Endothelial cell of umbilical vein (primary cell): ENCODE measurements around the gene SLC5A2. TPM values are rescaled to one million over a fixed set of nuclear protein-coding genes. Genes with fewer than 3 reads are reported as not detected.

ENCODE experiments used
- BruUV-seq: library from RNA; stranded (reverse); fragments of 400-500 nt; replicated peaks from 2 replicates; lab custom pipeline; 2021; lab: Mats Ljungman, UMichigan
- CTCF ChIA-PET: fragments of 300-600, 350-600 bp; sonication (Branson Sonifier 250); formaldehyde crosslinking; loops from one replicate; lab custom pipeline; 2021; ENCODE audit warnings: antibody characterized with exemption, inconsistent platforms; lab: Charles Lee
- POLR2A ChIA-PET: fragments of 300-600, 350-600 bp; sonication (Branson Sonifier 250); formaldehyde crosslinking; loops from one replicate; lab custom pipeline; 2021; ENCODE audit warnings: antibody characterized with exemption, inconsistent platforms; lab: Charles Lee
- DNase-seq: peaks from one replicate; pipeline ENCODE4 v3.0.0-alpha.2; 2011; ENCODE audit warnings: low read depth, low spot score
- FAIRE-seq: peaks from 2 replicates; lab custom pipeline; 2011; peaks lifted over from hg19 to GRCh38; lab: Jason Lieb, UNC
- H2AFZ ChIP-seq: 2 replicates; pipeline ENCODE4 v1.6.0; 2012; ENCODE audit warnings: low read depth, low read length, control low read depth, inconsistent platforms
- H3K27ac ChIP-seq: 2 replicates; pipeline ENCODE4 v1.5.1; 2011; ENCODE audit warnings: low read depth, mild to moderate bottlenecking, control low read depth, low read length, moderate library complexity; ENCODE audit not compliant: insufficient read depth
- H3K27me3 ChIP-seq, 2 experiments: 2 replicates each; pipeline versions ENCODE4 v1.6.0 to v1.6.1; 2011; ENCODE audit warnings: low read length in 2 of 2, mixed read lengths in 1 of 2; ENCODE audit not compliant: control insufficient read depth in 2 of 2, insufficient read depth in 2 of 2
- H3K36me3 ChIP-seq, 2 experiments: 2 replicates in 1 of 2; 3 replicates in 1 of 2; pipeline ENCODE4 v1.5.1; 2011; ENCODE audit warnings: low read length in 2 of 2, mild to moderate bottlenecking in 1 of 2, moderate library complexity in 1 of 2; ENCODE audit not compliant: control insufficient read depth in 2 of 2, insufficient read depth in 2 of 2; ENCODE audit errors: extremely low read depth in 1 of 2
- H3K4me1 ChIP-seq: 3 replicates; pipeline ENCODE4 v1.5.1; 2011; ENCODE audit warnings: mild to moderate bottlenecking, low read length; ENCODE audit not compliant: control insufficient read depth, insufficient read depth; ENCODE audit errors: extremely low read depth
- H3K4me2 ChIP-seq: 2 replicates; pipeline ENCODE4 v1.6.1; 2011; ENCODE audit warnings: low read length, control low read depth, mixed read lengths; ENCODE audit not compliant: insufficient read depth
- H3K4me3 ChIP-seq, 3 experiments: fragments of 200-600 bp in 1 of 3; sonication (generic), shearing (Covaris generic) in 1 of 3; replicated peaks in 1 of 3; 2 replicates each; pipeline ENCODE4 v1.5.1; 2011 to 2016; ENCODE audit warnings: control low read depth in 3 of 3, low read length in 3 of 3, mild to moderate bottlenecking in 2 of 3, inconsistent platforms in 1 of 3, low read depth in 1 of 3, moderate library complexity in 1 of 3; ENCODE audit not compliant: insufficient read depth in 1 of 3
- H3K79me2 ChIP-seq: 2 replicates; pipeline ENCODE4 v1.6.0; 2012; ENCODE audit warnings: low read length, inconsistent platforms; ENCODE audit not compliant: control insufficient read depth, insufficient read depth
- H3K9ac ChIP-seq: replicated peaks from 2 replicates; pipeline ENCODE3; 2011; ENCODE audit warnings: low read length, control low read depth; ENCODE audit not compliant: insufficient read depth; ENCODE audit errors: extremely low read depth
- H3K9me1 ChIP-seq: replicated peaks from 3 replicates; pipeline ENCODE4 v1.6.0; 2011; ENCODE audit warnings: mild to moderate bottlenecking, low read length; ENCODE audit not compliant: control insufficient read depth, insufficient read depth; ENCODE audit errors: extremely low read depth
- H3K9me3 ChIP-seq: replicated peaks from 2 replicates; pipeline ENCODE4 v1.5.1; 2012; ENCODE audit warnings: low read length, inconsistent platforms; ENCODE audit not compliant: control insufficient read depth, insufficient read depth
- H4K20me1 ChIP-seq: replicated peaks from 2 replicates; pipeline ENCODE3; 2011; ENCODE audit warnings: mild to moderate bottlenecking, low read length; ENCODE audit not compliant: control insufficient read depth, insufficient read depth; ENCODE audit errors: extremely low read depth
- EZH2 ChIP-seq: IDR thresholded peaks from 2 replicates; pipeline ENCODE4 v1.6.1; 2012; ENCODE audit warnings: borderline replicate concordance, low read depth, mild to moderate bottlenecking, moderate library complexity, low read length, inconsistent platforms; ENCODE audit not compliant: severe bottlenecking
- FOS ChIP-seq: IDR thresholded peaks from 2 replicates; pipeline ENCODE4 v1.6.1; 2011; ENCODE audit warnings: mild to moderate bottlenecking, low read length, moderate library complexity, borderline replicate concordance; ENCODE audit not compliant: insufficient read depth
- GATA2 ChIP-seq: IDR thresholded peaks from 2 replicates; pipeline ENCODE4 v1.7.0; 2011; ENCODE audit warnings: low read depth, mild to moderate bottlenecking, moderate library complexity, mixed read lengths, low read length; ENCODE audit not compliant: insufficient read length, insufficient read depth
- JUN ChIP-seq: IDR thresholded peaks from 2 replicates; pipeline ENCODE4 v1.6.1; 2011; ENCODE audit warnings: borderline replicate concordance, low read depth; ENCODE audit not compliant: insufficient read length, insufficient read depth
- MYC ChIP-seq: IDR thresholded peaks from one replicate; pipeline ENCODE4 v1.6.1; 2011; ENCODE audit warnings: mild to moderate bottlenecking, low read depth, low read length
- POLR2A ChIP-seq: IDR thresholded peaks from 2 replicates; pipeline ENCODE4 v1.6.1; 2012; ENCODE audit warnings: low read depth, mild to moderate bottlenecking, control low read depth, low read length
- POLR2AphosphoS5 ChIP-seq: IDR thresholded peaks from 2 replicates; pipeline ENCODE4 v1.6.1; 2012; ENCODE audit warnings: low read depth, mild to moderate bottlenecking, control low read depth, low read length, moderate library complexity; ENCODE audit not compliant: insufficient read depth
- dilution Hi-C: fragments of 300-500 bp; cut with MboI; formaldehyde crosslinking; loops from one replicate; pipeline ENCODE4 v1.15.0; 2019; ENCODE audit warnings: low sequenced_read_pairs; ENCODE audit not compliant: extremely low pct_ligation_motif_present
- intact Hi-C: fragments of 100-400 bp; cut with micrococcal nuclease; formaldehyde crosslinking; loops from one replicate; pipeline ENCODE4 v1.10.0; 2022
- polyA plus RNA-seq, 4 experiments: library from polyadenylated mRNA; depleted of rRNA in 3 of 4; stranded (reverse) in 3 of 4; unstranded in 1 of 4; fragments of >200 nt; gene quantifications; 2 replicates each; pipeline versions ENCODE4 v1.2.1 to v1.2.3, GENCODE V29; 2011 to 2012; ENCODE audit warnings: missing spikeins in 1 of 4
- total RNA-seq: library from RNA; stranded (reverse); gene quantifications from 2 replicates; pipeline ENCODE4 v1.2.3, GENCODE V29; 2021
- TF ChIP-seq, protein P1 (sequence below): IDR thresholded peaks from 2 replicates; pipeline ENCODE4 v1.6.1; 2011; ENCODE audit not compliant: insufficient read depth, insufficient read length
- TF ChIP-seq, protein P2 (sequence below), 2 donors: IDR thresholded peaks; 1 replicate in 1 of 2; 2 replicates in 1 of 2; pipeline ENCODE4 v1.5.1; 2011; ENCODE audit warnings: low read length in 2 of 2, mild to moderate bottlenecking in 2 of 2, moderate library complexity in 2 of 2, control low read depth in 1 of 2, inconsistent platforms in 1 of 2, low read depth in 1 of 2; ENCODE audit not compliant: insufficient read depth in 1 of 2; ENCODE audit errors: extremely low read depth in 1 of 2

SLC5A2 gene
- total and polyA plus RNA-seq, 2 donors (not counting 3 experiments of a cell fraction or from before 2014, with no cell fraction given), result 0.03 TPM; not detected in 1

DNA sequence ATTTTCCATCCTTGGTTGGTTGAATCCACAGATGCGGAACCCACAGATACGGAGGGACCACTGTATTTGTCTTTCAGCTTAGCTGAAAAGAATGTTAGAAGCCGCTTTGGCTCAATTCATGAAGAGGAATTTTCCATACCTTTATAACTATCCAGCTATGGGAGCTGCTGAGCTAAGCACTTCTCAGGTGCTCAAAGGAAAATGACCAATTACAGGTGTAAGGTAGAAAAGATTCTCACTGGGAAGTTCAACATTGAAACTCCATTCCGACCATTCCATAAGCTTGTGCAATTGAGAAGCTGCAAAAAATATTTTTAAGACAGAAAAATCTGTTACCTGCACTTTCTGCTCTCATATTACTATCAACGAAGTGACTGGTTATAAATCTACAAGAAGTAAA, 47.5 kb downstream of the SLC5A2 start:
- ChIA-PET POLR2A (no interaction called here), CTCF (no interaction called here)
- no peak for FAIRE-seq
- Histone ChIP-seq H3K36me3 (no peaks in the 10 kb centered on the region), H3K4me3 (no peak overlapping the region), H4K20me1 (no peaks in the 10 kb centered on the region), H3K9ac (no peak overlapping the region), H3K4me1 (no peaks in the 10 kb centered on the region), H3K27me3 (peaks cover 23 to 28% of the 10 kb centered on the region in 2 experiments), H2AFZ (no peak overlapping the region), H3K4me2 (no peak overlapping the region), H3K79me2 (no peaks in the 10 kb centered on the region), H3K9me3 (no peaks in the 10 kb centered on the region), H3K27ac (no peak overlapping the region), H3K9me1 (no peaks in the 10 kb centered on the region)
- no peak for DNase-seq
- dilution Hi-C loops (no loop called here), intact Hi-C loops (no loop called here)
- BruUV-seq, result no TSS peak
- TF ChIP-seq JUN (no peak), GATA2 (no peak), MYC (no peak), FOS (no peak), POLR2A (no peak), POLR2AphosphoS5 (no peak), EZH2 (no peak)
- TF ChIP-seq, protein P1, sequence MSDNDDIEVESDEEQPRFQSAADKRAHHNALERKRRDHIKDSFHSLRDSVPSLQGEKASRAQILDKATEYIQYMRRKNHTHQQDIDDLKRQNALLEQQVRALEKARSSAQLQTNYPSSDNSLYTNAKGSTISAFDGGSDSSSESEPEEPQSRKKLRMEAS, result no peak
- TF ChIP-seq, protein P2, sequence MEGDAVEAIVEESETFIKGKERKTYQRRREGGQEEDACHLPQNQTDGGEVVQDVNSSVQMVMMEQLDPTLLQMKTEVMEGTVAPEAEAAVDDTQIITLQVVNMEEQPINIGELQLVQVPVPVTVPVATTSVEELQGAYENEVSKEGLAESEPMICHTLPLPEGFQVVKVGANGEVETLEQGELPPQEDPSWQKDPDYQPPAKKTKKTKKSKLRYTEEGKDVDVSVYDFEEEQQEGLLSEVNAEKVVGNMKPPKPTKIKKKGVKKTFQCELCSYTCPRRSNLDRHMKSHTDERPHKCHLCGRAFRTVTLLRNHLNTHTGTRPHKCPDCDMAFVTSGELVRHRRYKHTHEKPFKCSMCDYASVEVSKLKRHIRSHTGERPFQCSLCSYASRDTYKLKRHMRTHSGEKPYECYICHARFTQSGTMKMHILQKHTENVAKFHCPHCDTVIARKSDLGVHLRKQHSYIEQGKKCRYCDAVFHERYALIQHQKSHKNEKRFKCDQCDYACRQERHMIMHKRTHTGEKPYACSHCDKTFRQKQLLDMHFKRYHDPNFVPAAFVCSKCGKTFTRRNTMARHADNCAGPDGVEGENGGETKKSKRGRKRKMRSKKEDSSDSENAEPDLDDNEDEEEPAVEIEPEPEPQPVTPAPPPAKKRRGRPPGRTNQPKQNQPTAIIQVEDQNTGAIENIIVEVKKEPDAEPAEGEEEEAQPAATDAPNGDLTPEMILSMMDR (IDR thresholded peaks at IDR 0.05; ENCODE audit: extremely low read depth in 1 of 2, insufficient read depth in 1 of 2, low read depth in 1 of 2, low read length in 2 of 2), result no peak
